Hematopoietic multipotent progenitor cell treated with erythropoietin and hydrocortisone succinate and interleukin-3 and kit ligand, for 6 days (in vitro differentiated cells): ENCODE measurements around the gene RXRG.

Source experiments
- DNase-seq: peaks from one replicate; pipeline ENCODE4 v3.0.0-alpha.2; 2015

Gene RXRG

DNA sequence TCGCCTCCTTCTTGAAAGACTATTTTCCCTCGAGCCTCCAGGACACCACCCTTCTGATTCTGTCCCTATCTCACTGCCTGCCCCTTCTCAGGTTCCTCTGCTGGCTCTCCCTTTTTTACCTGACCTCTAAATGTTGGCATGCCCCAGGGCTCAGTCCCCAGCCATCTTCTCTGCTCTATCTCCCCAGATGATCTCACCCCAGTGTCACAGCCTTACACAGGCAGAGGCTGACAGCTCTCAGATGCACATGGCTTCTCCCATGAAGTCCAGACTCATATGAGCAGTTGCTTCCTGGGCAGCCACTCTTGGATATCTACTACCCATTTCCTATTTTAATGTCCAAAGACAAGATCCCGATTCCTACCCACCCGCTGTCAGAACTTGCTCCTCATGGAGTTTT is 37.5 kb downstream of the RXRG start:
- DNase-seq, result no peak

- DNase-seq, result peak; percentile 49
Observed at GRCh38 chr1:165403835-165404482, 41.0 kb downstream of the RXRG start.

DNA sequence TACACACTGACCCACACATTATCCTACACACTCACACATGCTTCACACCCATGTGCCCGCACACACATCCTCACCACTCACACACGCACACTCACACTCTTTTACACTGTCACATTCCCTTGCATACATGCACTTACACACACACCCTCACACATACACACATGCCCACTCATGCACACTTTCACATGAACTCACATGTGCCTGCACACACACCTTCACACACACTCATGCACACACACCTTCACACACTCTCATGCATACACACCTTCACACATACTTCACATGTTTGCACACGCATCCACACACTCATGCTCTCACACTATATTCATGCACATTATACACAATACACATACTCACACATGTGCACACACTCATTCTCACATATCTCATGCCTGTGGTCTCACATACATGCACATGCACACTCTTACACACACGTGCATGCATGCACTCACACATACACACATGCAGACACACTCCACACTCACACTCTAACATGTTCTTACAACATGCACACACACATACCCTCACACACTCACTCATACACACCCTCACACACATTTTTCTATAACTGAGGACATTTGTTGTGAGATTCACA is 42.3 kb downstream of the RXRG start:
- DNase-seq, result no peak

DNA sequence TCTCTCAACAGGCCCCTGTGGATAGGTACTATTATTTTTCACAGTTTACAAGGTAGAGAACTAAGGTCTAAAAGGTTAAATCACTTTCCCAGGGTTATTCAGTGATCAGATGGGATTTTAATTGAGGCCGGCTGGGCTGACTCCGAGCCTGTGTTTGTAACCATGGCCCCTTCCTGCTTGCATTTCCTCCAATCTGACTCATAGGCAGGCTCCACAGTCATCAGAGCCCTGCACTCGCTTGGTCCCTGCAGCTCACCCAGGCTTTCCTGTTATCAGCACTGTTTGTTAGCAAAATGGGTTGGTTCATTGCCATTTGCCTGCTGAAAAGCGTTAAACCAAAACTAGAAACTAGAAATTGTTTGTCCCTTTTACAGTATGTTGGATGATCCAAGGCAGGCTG is 47.0 kb downstream of the RXRG start:
- no peak for DNase-seq

DNA sequence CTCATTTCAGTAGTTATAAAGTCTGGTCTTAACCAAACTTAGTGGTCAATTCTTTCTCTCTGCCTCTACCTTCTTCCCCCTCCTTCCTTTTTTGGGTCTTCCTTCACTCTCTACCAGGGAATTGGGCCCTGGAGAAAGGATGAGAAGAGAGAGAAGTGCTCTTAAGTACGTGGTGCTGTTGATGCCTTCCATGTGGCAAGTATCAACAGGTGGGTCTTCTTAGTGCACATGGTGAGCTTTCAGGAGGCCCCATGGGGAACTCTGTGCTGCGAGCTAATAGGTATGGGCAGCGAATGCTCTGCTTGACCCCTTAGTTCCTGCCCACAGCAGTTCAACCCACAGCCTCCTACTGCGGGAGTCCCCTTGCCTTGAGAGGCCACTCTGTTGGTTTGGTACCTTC is 49.0 kb downstream of the RXRG start:
- no peak for DNase-seq

DNA sequence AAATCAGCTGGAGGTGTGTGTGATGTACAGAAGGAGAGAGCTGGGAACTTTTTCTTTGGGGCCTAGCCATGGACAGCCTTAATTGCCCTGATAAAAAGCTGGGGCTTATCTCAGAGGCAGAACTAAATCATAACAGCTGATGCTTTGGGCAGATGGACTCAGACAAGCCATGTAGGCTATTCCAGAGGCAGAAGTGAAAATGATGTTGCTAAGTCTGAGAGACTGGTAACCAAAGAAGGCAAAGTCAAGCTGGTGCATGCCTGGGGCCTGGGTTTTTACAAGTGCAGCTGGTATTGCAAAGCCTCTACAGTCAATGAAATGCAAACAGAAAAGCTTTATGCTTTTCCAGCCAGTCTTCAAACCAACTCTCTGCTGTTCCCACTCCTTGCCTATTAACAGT is 49.4 kb downstream of the RXRG start:
- DNase-seq, result no peak

DNA sequence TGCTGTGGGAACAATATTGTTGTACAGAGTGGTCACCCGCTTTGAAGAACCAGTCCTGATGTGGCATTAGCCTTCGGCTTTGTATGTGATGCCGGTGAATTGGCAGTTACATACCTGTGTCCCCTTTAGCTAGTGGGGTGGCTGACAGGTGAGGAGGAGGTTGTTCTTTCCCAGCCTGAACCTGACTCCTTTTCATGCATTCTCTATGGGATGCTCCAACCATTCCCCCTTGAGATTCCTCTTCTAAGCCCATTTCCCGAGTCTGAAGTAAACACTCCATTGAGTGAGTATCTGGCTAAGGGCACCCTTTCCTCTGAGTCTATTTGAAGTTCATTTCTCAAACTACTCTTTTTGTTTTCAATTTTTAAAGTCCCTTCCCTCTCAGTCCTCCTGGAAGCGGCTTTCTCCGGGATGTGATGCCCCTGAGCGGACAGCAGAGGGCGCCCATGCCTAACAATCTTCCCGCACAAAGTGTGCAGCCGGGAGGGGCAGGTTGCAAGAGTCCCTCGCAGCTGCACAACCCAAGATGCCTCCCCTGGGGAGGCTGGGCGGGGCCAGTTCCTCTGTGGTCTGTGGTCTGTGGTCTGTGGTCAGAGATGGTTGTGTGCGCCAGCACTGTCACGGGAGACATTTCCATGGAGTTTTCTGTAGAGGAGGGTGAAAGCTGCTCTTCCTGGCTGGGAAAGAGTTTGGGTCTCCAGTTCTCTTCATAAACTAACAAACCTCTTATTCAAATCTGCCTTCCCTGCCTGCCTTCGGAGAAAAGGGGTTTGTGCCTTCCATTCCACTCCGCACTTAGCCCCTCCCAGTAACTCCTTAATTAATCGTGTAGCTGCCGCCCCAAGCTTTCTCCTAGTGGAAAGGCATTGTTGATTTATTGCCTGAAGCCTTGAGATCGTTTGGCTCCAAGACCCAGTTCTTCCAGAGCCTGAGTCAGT is 52.0 kb downstream of the RXRG start:
- peak; percentile 95 for DNase-seq

DNA sequence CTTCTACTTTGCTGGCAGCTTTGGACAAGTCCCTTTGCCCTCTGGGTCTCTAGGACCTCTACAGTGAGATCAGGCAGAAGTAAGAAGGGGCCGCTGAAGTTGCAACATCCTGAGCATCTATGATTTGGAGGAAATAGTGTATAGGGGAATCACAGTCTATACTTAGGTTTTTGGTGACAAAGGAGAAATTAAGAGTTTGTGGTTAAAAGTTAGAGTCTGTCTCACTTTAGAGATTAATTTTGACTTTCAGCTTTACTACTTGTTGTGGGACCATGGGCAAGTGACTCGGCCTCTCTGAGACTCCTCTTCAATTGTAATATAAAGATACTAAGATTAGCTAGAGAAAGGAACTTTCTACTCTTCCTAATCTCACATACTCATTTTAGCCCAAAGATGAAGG is 55.3 kb downstream of the RXRG start:
- no peak for DNase-seq

- DNase-seq, result no peak
Observed at GRCh38 chr1:165387961-165388360, 57.0 kb downstream of the RXRG start.

DNA sequence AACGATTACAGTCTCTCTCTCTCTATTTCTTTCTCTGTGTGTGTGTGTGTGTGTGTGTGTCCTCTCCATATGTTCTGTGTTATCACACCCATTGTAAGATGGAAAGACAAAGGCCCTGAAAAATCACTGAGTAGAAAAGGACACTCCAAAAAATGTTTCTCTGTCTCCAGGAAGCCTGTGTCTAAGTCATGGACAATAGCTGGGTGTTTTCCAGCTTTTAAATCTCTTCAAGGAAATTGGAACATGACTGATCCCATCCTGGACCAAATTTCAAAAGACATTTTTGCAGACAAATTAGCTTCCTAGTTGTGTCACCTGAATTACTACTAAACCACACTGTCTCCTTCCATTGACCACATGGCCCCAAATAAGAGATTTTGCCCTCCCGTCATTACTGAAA is 57.4 kb downstream of the RXRG start:
- no peak for DNase-seq

DNA sequence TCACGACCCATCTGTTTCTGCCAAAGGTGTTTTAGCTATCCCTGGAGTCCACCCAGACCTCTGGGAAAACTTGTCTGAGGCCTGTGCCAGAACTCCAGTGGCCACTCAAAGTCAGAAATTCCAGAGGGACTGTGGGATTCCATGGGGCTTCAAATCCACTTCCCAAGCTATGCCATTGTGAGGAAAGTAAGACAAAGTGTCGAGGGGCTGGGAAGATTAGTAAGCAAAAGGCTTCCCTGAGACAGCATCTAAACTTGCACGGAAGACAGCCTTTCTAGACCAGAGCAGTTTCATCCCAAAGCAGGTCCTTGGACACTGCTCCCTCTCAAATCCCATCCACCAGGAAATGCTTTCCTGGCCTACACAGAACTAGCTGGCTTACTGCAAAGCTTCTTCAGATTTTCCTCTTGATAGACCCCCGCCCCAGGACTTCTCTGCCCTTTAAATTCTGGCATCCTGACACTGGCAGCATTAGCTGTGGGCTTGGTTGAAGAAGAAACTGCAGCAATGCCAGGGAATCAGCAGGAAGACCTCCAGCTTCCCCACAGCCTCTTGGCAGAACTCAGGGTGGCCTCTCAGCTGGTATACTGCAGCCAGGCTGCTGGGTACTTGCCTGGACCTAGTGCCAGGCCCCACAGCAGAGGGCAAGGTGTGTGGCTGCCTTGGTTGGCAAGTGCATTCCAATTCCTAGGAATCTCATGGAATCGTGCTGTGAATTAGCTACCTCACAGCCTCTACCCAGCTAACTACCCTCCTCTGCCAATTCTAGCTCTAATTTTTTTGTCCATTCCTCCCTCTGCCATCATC is 61.1 kb downstream of the RXRG start:
- DNase-seq, result no peak

DNA sequence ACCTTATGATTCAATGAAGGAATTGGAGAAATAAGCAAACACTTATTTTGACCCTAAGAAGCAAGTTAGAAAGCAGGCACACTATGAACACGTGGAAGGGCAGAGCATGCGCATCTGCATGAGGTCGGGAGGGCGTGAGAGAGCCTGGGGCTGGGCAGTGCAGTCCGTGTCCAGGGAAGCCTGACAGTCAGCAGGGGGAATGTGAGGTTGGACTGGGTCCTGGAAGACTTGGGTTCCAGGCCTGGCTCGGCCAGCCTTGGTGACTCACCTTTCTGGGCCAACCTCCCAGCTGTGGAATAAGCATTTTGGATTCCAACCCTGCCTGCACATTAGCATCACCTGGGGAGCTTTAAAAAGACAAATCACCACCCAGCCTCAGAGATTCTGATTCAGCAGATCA is 61.9 kb downstream of the RXRG start:
- DNase-seq, result no peak

GRCh38 chr1:165381745-165382505 is 63.0 kb downstream of the RXRG start:
- DNase-seq, result no peak

DNA sequence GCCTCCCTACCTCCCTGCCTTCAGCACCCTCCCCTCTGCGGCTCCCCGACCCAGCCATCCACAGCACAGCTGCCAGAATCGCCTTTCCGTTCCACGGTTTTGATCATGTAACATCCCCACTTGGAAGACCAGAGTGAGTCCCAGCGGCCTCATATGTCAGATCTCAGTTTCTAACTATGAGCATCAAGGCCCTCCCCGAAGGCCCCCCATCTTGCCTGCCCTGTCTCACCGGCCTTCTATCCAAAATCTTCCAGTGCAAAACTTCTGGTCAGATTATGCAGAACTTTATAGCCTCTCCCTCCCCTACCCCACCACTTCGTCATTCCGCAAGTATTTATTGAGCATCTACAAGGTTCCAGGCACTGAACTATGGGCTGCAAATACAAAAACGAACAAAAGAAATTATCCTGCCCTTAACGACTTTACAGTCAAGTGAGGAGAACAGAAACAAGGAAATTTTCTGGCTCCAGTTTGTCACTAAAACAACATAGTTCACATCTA is 68.1 kb downstream of the RXRG start:
- no peak for DNase-seq

DNA sequence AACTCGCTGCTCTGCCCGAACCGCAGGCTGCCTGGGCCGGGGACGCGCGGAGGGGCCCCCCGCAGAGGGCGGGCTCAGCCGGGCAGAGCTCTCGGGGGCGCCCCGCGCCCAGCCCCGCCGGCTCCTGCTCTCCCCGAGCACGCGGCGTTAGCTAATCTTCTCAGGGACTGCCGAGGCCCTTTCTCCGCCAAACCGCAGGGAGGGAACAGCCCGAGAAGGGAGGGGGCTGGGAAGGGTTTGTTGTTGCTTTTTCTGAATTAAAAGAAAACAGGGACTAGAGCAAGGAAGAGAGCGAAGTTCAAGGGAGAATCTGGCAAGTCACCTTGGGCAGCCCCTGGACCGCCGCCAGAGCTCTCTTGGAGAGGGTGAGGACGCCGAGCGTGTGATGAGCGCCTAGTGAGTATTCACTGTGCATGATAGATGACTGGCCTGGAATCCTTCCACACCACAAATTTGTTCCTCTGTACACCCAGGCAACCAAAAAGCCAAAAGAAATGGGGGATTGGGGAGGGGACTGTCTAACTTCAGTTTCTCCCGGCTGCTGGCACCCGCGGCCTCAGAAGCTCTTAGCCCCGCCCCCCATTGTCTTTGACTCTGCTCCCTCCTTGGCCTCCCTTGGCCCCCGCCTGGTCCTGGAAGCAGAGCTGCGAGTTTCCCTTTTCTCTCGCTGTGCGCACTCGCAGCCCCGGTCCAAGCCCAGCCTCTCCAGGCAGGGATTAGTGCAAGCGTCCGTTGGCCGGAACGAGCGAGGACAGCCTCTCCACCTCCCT is 68.7 kb downstream of the RXRG start:
- DNase-seq, result peak; percentile 60

GRCh38 chr1:165375623-165376022 is 69.3 kb downstream of the RXRG start:
- DNase-seq, result no peak

DNA sequence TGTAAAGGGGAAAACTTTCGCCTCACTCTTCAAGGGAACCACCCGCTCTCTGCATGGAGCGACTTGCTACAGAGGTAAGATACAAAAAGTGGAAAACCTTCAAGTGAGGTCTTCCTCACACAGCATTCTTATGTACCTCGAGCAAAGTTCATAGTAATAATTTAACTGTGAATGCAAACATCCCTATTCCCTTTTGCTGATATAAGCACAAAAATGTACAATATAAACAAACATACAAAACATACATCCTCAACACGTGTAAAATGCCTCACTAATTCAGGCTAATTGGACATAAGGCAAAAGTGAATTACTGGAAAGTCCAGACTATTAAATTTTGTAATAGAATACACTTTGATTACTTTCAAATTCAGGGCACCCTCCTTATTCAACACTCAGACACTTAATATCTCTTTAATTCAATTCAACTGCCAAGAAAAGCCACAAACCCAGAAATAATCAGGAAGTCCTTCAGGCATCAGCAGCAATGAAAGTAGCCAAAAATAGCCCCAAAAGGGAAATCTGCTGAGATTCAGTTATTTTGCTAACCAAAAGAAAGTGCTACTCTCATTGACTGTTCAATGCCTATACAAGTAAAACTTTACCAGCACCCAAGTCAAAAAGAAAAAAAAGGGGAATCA is 73.2 kb downstream of the RXRG start:
- DNase-seq, result no peak

GRCh38 chr1:165369255-165369848 is 75.6 kb downstream of the RXRG start:
- peak; percentile 66 for DNase-seq

GRCh38 chr1:165367375-165367993 is 77.4 kb downstream of the RXRG start:
- DNase-seq, result peak; percentile 71

DNA sequence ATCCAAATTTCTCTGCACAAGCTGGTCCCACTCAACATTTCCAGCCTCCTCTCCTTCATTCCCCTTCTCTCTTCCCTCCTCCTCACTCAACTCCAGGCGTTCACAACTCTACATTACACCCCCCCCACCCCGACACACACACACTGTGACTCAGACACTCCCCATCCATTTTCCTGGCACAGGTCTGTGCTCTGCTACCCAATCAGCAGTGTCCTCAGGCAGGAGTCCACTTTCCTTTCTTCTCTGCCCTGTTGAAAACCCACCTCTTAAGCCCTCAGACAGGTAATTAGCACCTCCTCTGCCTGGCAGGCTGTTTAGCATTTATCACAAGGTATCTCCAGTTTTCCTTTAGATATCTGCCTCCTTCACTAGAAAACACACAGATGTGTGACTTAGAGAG is 79.6 kb downstream of the RXRG start:
- no peak for DNase-seq
